GM19463 (cell line): ENCODE data around the gene MEGF10.

Experiments
- ATAC-seq: cut with Tn5 transposase; IDR thresholded peaks from one replicate; pipeline ENCODE4 v1.9.1; 2021; ENCODE audit warnings: mild to moderate bottlenecking, moderate library complexity; ENCODE audit not compliant: unreplicated experiment

The MEGF10 gene

DNA sequence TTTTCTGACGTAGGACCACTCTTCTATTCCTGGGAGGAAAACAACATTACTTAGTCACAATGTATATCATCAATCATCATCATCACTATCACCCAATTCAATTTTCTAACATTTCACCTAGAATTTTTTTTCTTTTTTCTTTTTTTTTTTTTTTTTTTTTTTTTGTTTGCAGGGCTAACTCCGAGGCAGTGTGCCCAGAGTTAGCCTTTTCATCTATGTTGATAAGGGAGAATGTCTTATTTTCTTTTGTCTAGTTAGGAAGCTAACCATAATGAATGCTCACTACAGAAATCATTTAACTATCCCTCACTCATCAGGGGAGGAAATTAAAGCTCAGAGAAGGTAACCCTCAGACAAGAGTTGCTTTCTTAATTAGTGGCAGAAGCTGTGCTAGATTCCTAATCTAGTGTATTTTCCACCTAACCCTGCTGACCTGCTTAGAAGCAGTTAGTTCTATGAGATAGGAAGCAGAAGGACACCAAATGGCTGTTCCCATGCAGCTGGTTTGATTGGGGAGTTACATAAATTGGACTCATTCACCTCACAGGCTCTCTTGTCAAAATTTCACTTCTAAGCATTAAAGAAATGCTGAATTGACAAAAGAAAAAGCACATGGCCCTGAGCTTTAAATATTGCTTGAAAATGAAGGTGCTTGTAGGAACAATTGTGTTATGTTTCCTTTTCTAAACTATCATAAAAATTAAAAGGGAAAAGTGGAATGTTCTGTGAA lies 218.2 kb downstream of the MEGF10 start:
- no peak for ATAC-seq
